Loucy (cell line): ENCODE measurements around the gene GJA10.

Experiments used
- EZH2phosphoT487 ChIP-seq: fragments of 200-600 bp; IDR thresholded peaks from 2 replicates; pipeline ENCODE4 v1.6.1; 2018; ENCODE audit warnings: antibody characterized with exemption, mild to moderate bottlenecking, moderate library complexity, borderline replicate concordance
- TF ChIP-seq, protein P1 (sequence below): fragments of 200-600 bp; sonication (generic); conservative IDR thresholded peaks from 2 replicates; pipeline ENCODE4 v1.5.1; 2014; ENCODE audit warnings: mild to moderate bottlenecking, antibody characterized with exemption, low read length

DNA sequence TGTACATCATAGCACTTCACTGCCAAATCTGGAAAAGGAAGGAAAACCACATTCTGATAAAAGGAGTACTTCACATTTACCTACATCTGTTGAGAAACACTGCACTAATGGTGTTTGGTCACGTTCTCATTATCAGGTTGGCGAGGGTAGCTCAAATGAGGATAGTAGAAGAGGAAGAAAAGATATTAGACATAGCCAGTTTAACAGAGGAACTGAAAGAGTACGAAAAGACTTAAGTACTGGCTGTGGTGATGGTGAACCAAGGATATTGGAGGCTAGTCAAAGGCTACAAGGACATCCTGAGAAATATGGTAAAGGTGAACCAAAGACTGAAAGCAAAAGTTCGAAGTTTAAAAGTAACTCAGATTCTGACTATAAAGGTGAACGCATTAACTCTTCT, 32.0 kb upstream of the GJA10 start:
- TF ChIP-seq, protein P1, sequence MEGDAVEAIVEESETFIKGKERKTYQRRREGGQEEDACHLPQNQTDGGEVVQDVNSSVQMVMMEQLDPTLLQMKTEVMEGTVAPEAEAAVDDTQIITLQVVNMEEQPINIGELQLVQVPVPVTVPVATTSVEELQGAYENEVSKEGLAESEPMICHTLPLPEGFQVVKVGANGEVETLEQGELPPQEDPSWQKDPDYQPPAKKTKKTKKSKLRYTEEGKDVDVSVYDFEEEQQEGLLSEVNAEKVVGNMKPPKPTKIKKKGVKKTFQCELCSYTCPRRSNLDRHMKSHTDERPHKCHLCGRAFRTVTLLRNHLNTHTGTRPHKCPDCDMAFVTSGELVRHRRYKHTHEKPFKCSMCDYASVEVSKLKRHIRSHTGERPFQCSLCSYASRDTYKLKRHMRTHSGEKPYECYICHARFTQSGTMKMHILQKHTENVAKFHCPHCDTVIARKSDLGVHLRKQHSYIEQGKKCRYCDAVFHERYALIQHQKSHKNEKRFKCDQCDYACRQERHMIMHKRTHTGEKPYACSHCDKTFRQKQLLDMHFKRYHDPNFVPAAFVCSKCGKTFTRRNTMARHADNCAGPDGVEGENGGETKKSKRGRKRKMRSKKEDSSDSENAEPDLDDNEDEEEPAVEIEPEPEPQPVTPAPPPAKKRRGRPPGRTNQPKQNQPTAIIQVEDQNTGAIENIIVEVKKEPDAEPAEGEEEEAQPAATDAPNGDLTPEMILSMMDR, result no peak
- no peak for TF ChIP-seq EZH2phosphoT487
